Left kidney (tissue), 8 donors: ENCODE results near the gene TOR1B. TPM values are rescaled to one million over a fixed set of nuclear protein-coding genes. Genes with fewer than 3 reads are reported as not detected.
A peak's percentile ranks its signal among the peaks of the same experiment; 100 is the strongest.
"Not testable (repeated sequence)": the region's sequence is repeated elsewhere in the genome, so short reads cannot be mapped to it uniquely, and the experiment has no call there.

Source experiments
- DNase-seq: peaks from one replicate; pipeline ENCODE4 v3.0.0-alpha.2; 2013
- long read RNA-seq, 8 donors: transcript quantifications; one replicate each; lab custom pipeline, GENCODE V29; 2026
- polyA plus RNA-seq: library from polyadenylated mRNA; unstranded; fragments of 120-200 nt; gene quantifications from one replicate; pipeline ENCODE4 v1.2.1, GENCODE V29; 2013; ENCODE audit not compliant: insufficient read length

TOR1B gene
- 21.8 TPM for polyA plus RNA-seq
- long read RNA-seq, donor 1, transcript TOR1B-203 (2 exons, 663 nt), result major isoform, 6 of 15 reads
- long read RNA-seq, donor 1, partial matches to known transcripts, result 7 of 15 reads
- long read RNA-seq, donor 1, other reads (novel, unspliced or antisense), result 0 of 15 reads
- long read RNA-seq, donor 2, transcript TOR1B-203 (2 exons, 663 nt), result major isoform, 5 of 6 reads
- long read RNA-seq, donor 2, partial matches to known transcripts, result 0 of 6 reads
- long read RNA-seq, donor 2, other reads (novel, unspliced or antisense), result 0 of 6 reads
- long read RNA-seq, donor 3, partial matches to known transcripts, result 0 of 6 reads
- long read RNA-seq, donor 3, other reads (novel, unspliced or antisense), result 0 of 6 reads
- long read RNA-seq, donor 4, result 0 reads
- long read RNA-seq, donor 5, partial matches to known transcripts, result 0 of 5 reads
- long read RNA-seq, donor 5, other reads (novel, unspliced or antisense), result 0 of 5 reads
- long read RNA-seq, donor 6, transcript TOR1B-201 (5 exons, 2,769 nt), result major isoform, 6 of 44 reads
- long read RNA-seq, donor 6, partial matches to known transcripts, result 35 of 44 reads
- long read RNA-seq, donor 6, other reads (novel, unspliced or antisense), result 0 of 44 reads
- long read RNA-seq, donor 7, partial matches to known transcripts, result 5 of 33 reads
- long read RNA-seq, donor 7, other reads (novel, unspliced or antisense), result 24 of 33 reads
- long read RNA-seq, donor 8, partial matches to known transcripts, result 20 of 53 reads
- long read RNA-seq, donor 8, other reads (novel, unspliced or antisense), result 30 of 53 reads

GRCh38 chr9:129802833-129803675 lies at the start of gene TOR1B:
TOR1B (plus strand) TSS chr9:129803184; CDS start chr9:129803213, 29 bp downstream.
- peak; percentile 95 for DNase-seq

GRCh38 chr9:129755151-129755550 lies 47.8 kb upstream of the TOR1B start:
- no peak for DNase-seq

- no peak for DNase-seq
Observed at GRCh38 chr9:129756191-129756590, 46.8 kb upstream of the TOR1B start.

GRCh38 chr9:129757045-129757444 lies 45.9 kb upstream of the TOR1B start:
- no peak for DNase-seq

- no peak for DNase-seq
Observed at GRCh38 chr9:129759319-129759718, 43.7 kb upstream of the TOR1B start.

- no peak for DNase-seq
Observed at GRCh38 chr9:129759804-129760502, 43.0 kb upstream of the TOR1B start.

- not testable (repeated sequence) for DNase-seq
Observed at GRCh38 chr9:129760784-129761183, 42.2 kb upstream of the TOR1B start.

- no peak for DNase-seq
Observed at GRCh38 chr9:129761293-129761900, 41.6 kb upstream of the TOR1B start.

GRCh38 chr9:129761901-129762369 lies 41.0 kb upstream of the TOR1B start:
- no peak for DNase-seq

GRCh38 chr9:129762370-129762984 lies 40.5 kb upstream of the TOR1B start:
- DNase-seq, result not testable (repeated sequence)

- no peak for DNase-seq
Observed at GRCh38 chr9:129762985-129763926, 39.7 kb upstream of the TOR1B start.

- DNase-seq, result no peak
Observed at GRCh38 chr9:129765764-129766317, 37.1 kb upstream of the TOR1B start.

- DNase-seq, result no peak
Observed at GRCh38 chr9:129768486-129768885, 34.5 kb upstream of the TOR1B start.

- DNase-seq, result no peak
Observed at GRCh38 chr9:129769669-129770068, 33.3 kb upstream of the TOR1B start.

- no peak for DNase-seq
Observed at GRCh38 chr9:129770741-129771140, 32.2 kb upstream of the TOR1B start.

- DNase-seq, result no peak
Observed at GRCh38 chr9:129773262-129774048, 29.5 kb upstream of the TOR1B start.

- DNase-seq, result no peak
Observed at GRCh38 chr9:129774791-129775447, 28.1 kb upstream of the TOR1B start.

GRCh38 chr9:129775448-129775798 lies 27.6 kb upstream of the TOR1B start:
- DNase-seq, result no peak
